ENCODE data around the gene OTULIN.

DNA sequence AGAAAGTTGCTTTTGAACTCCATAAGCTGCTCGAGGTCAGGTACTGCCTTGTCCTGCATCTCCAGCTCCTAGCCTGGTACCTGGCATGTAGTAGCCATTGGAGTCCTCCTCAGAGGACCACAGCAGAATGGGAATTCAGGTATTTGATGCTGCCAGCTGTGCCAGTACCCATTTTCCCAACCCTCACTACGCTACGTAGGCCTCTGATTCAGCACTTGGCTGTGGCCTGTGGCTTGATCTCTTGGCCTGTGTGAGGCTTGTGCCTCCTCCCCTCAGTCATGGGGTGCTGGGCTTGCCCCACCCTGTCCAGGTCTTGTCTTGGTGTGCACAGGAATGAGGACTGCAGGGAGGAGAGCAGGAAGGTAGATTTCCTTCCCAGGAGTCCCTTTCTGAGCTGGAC is 11.8 kb downstream of the OTULIN start:
- no peak for TF ChIP-seq POLR2A (IDR thresholded peaks at IDR 0.05; ENCODE audit: low read depth, low read length)
- TF ChIP-seq, protein P1, sequence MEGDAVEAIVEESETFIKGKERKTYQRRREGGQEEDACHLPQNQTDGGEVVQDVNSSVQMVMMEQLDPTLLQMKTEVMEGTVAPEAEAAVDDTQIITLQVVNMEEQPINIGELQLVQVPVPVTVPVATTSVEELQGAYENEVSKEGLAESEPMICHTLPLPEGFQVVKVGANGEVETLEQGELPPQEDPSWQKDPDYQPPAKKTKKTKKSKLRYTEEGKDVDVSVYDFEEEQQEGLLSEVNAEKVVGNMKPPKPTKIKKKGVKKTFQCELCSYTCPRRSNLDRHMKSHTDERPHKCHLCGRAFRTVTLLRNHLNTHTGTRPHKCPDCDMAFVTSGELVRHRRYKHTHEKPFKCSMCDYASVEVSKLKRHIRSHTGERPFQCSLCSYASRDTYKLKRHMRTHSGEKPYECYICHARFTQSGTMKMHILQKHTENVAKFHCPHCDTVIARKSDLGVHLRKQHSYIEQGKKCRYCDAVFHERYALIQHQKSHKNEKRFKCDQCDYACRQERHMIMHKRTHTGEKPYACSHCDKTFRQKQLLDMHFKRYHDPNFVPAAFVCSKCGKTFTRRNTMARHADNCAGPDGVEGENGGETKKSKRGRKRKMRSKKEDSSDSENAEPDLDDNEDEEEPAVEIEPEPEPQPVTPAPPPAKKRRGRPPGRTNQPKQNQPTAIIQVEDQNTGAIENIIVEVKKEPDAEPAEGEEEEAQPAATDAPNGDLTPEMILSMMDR (conservative IDR thresholded peaks at IDR 0.05; ENCODE audit: low read depth, low read length) = no peak

All from IMR-90 (cell line).